GM06990 (cell line): ENCODE data around the gene RNF220.

Source experiments
- DNase-seq: peaks from one replicate; pipeline ENCODE4 v3.0.0-alpha.2; 2011; ENCODE audit not compliant: insufficient read length; ENCODE audit errors: extremely low read depth
- H3K27me3 ChIP-seq: replicated peaks from 2 replicates; pipeline ENCODE4 v1.6.0; 2011; ENCODE audit warnings: low read length; ENCODE audit not compliant: control insufficient read depth, insufficient read depth
- H3K36me3 ChIP-seq: 2 replicates; pipeline ENCODE4 v1.5.1; 2011; ENCODE audit warnings: low read length; ENCODE audit not compliant: control insufficient read depth, insufficient read depth
- H3K4me3 ChIP-seq: replicated peaks from 2 replicates; pipeline ENCODE4 v1.5.1; 2011; ENCODE audit warnings: low read depth, mild to moderate bottlenecking, control low read depth, low read length
- TF ChIP-seq, protein P1 (sequence below): IDR thresholded peaks from 2 replicates; pipeline ENCODE4 v1.5.1; 2011; ENCODE audit warnings: low read length, control low read depth, mild to moderate bottlenecking, inconsistent platforms; ENCODE audit not compliant: insufficient read depth, poor library complexity, severe bottlenecking

Gene RNF220

DNA sequence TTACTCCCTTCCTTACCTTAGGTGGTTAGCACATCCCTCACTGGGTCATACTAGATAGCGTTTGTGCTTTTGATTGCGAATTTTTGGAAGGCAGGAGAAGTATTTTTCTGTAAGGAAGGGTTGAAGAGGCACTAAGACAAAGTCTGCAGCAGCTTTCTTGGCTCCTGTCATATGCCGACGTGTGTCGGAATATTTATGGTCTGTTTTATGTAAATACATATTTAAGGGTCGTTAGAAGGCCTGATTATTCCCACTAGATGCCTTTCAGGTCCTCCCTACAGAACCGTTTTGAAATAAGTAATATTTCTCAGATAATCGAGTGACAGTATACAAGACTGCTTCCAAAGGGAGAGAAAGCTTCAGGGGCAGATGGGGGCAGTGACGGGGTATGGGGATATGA, 10.0 kb downstream of the RNF220 start:
- no peaks in the 10 kb centered on the region for H3K36me3 ChIP-seq
- no peak for DNase-seq
- H3K4me3 ChIP-seq, result no peak overlapping the region
- TF ChIP-seq, protein P1, sequence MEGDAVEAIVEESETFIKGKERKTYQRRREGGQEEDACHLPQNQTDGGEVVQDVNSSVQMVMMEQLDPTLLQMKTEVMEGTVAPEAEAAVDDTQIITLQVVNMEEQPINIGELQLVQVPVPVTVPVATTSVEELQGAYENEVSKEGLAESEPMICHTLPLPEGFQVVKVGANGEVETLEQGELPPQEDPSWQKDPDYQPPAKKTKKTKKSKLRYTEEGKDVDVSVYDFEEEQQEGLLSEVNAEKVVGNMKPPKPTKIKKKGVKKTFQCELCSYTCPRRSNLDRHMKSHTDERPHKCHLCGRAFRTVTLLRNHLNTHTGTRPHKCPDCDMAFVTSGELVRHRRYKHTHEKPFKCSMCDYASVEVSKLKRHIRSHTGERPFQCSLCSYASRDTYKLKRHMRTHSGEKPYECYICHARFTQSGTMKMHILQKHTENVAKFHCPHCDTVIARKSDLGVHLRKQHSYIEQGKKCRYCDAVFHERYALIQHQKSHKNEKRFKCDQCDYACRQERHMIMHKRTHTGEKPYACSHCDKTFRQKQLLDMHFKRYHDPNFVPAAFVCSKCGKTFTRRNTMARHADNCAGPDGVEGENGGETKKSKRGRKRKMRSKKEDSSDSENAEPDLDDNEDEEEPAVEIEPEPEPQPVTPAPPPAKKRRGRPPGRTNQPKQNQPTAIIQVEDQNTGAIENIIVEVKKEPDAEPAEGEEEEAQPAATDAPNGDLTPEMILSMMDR, result no peak
- H3K27me3 ChIP-seq, result peaks cover 1% of the 10 kb centered on the region

DNA sequence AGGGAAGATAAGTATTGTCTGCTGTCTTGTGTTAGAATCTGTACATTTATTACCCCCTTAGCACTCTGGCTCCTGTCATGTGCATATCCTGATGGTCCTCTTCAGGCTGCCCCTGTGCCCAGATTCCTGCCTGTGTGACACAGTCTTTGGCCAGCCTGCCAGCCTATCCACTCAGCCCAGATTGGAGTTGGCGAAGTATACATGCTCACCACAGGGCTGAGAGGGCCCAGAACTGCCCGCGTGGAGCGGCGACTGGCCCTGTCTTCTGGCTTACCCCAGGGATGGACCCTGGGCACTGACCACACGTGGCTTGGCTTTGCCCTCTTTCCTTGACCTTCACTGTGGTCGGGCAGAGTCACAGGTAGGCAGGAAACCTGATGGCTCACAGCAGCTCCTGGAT, 11.4 kb downstream of the RNF220 start:
- peaks cover 3% of the 10 kb centered on the region for H3K27me3 ChIP-seq
- no peaks in the 10 kb centered on the region for H3K36me3 ChIP-seq
- TF ChIP-seq, protein P1, result no peak
- DNase-seq, result no peak
- H3K4me3 ChIP-seq, result no peak overlapping the region

DNA sequence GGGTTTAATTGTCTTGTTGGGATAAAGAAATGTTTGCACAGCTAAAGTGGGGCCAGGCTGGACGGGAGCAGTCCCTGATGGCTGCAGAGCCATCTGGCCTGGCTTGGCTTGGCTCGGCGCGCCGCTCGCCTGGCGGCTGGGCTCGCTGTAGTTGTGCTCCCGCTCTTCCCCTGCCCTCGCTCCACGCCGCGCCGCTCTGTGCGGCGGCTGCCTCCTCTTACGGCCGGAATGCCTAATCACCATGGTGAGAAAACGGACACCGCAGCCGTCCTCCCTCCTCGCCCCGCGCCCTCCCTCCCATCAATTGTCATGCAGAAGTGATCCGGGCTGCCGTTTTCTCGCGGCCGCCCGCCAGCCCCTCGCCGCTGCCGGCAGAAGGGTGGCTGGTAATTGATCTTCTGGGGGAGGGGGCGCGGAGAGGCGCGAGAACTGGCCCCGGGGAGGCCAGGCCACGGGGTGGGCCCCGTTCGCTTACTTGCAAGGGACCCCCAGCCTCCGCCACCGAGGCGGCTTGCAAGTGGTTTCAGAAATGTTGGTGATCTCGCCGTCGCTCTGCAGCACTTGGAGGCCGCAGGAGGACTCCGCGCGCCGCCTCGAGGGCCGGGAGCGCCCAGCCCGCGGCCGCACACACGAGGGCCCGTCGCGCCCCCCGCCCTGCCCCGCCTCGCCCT, 12.4 kb downstream of the RNF220 start:
- TF ChIP-seq, protein P1, result no peak
- Histone ChIP-seq H3K27me3 (peaks cover 1% of the 10 kb centered on the region), H3K36me3 (no peaks in the 10 kb centered on the region), H3K4me3 (no peak overlapping the region)
- DNase-seq, result no peak

DNA sequence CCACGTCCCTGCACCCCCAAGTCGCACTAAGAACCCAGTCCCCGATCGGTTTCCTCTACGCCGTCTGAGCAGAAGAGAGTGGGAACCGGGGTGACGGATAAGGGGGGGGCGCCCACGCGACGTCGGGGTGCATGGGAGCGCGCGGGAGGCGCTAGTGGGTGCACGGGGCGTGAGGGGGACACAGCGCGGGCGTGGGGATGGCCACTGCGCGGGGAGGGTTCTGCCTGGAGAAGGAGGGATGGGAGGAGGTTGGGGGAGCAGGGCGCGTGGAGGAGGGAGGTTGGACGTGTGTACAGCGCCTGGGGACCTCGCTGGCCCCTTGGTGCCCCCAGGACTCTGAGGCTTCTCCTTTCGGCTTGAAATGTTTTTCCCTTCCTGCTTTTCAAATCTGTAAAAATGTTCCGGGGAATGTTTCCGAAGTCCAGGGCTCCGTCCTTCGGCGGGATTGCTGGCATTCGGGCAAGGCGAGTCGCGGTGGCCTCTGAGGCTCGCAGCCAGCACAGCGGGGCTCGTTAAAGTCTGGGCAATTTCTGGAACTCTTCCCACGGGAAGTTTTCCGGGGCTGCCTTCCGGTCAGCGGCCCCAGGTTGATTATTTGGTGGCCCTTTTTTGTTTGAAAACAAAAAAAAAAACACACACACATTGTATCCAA, 13.1 kb downstream of the RNF220 start:
- peaks cover 1% of the 10 kb centered on the region for H3K27me3 ChIP-seq
- no peak overlapping the region for H3K4me3 ChIP-seq
- TF ChIP-seq, protein P1, result no peak
- H3K36me3 ChIP-seq, result no peaks in the 10 kb centered on the region
- DNase-seq, result no peak

DNA sequence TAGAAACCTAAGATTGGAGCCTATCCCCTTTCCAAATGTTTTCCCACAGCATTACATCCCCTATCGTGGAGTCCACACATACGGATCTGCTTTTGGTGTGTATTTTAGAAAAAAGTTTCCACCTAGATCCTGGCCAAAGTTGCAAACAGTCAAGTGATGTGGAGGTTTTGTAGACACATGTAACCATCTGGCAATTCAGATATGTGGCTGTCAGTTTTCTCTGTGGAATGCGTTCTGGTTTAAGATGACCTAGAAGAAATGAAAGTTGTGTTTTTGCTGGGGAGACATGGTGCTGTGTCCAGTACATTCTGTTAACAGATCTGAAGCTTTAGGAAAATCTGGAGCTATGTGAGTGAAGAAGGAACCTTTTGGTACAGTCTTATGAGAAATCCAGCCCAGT, 14.8 kb downstream of the RNF220 start:
- H3K4me3 ChIP-seq, result no peak overlapping the region
- TF ChIP-seq, protein P1, result no peak
- peaks cover 4% of the 10 kb centered on the region for H3K27me3 ChIP-seq
- no peak for DNase-seq
- H3K36me3 ChIP-seq, result no peaks in the 10 kb centered on the region

DNA sequence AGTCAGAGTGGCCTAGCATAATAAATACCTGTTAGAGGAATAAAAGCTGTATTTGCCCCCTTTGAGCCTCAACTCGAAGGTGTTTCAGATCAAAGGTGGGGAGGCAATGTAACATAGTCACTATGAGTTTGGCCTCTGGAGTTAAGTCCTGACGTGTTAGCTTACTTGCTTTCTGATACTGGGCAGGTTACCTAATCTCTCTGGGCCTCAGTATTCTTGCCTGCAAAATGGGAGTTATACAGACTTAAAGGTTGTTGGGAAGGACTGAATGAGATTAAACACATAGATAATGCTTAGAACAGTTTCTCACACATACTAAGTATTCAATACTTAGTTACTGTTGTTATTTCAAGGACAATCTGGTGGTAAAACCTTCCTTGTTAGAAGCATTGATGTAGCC, 15.5 kb downstream of the RNF220 start:
- Histone ChIP-seq H3K4me3 (no peak overlapping the region), H3K27me3 (peaks cover 6% of the 10 kb centered on the region), H3K36me3 (no peaks in the 10 kb centered on the region)
- TF ChIP-seq, protein P1, result no peak
- DNase-seq, result no peak
